ENCODE measurements around the gene SNX14. TPM values are rescaled to one million over a fixed set of nuclear protein-coding genes. Genes with fewer than 3 reads are reported as not detected.
A peak's percentile ranks its signal among the peaks of the same experiment; 100 is the strongest.
"Not testable (repeated sequence)": the region's sequence is repeated elsewhere in the genome, so short reads cannot be mapped to it uniquely, and the experiment has no call there.

Gene SNX14
- total and polyA plus RNA-seq, 10 donors, result 63.8 to 170 (median 88.9) TPM

GRCh38 chr6:85574932-85575598 is 18.6 kb downstream of the SNX14 start:
- H3K27ac ChIP-seq, result no peak overlapping the region
- intact Hi-C loops (cut with DNase I; ENCODE audit: low total_unique reads), result no loop called here
- no peak for DNase-seq
- H3K27me3 ChIP-seq (replicated peaks in 1 of 7), result no peaks in the 10 kb centered on the region
- H3K4me3 ChIP-seq, result no peak overlapping the region
- H3K4me1 ChIP-seq, result peaks cover 0 to 54% (median 14%) of the 10 kb centered on the region in 6 donors
- H3K9me3 ChIP-seq, result no peaks in the 10 kb centered on the region
- TF ChIP-seq POLR2AphosphoS5 (IDR thresholded peaks at IDR 0.05), result no peak
- TF ChIP-seq POLR2A (IDR thresholded peaks at IDR 0.05), result no peak
- no peak for TF ChIP-seq CTCF (IDR thresholded peaks at IDR 0.05 in 8 of 11, conservative IDR thresholded peaks at IDR 0.05 in 3 of 11)
- peaks cover 0 to 52% (median 19%) of the 10 kb centered on the region in 6 donors for H3K36me3 ChIP-seq

- intact Hi-C loops (cut with DNase I; ENCODE audit: low total_unique reads), result no loop called here
- Histone ChIP-seq H3K27ac (no peak overlapping the region), H3K27me3 (replicated peaks in 1 of 7) (no peaks in the 10 kb centered on the region), H3K36me3 (peaks cover 0 to 89% (median 26%) of the 10 kb centered on the region in 6 donors), H3K4me1 (peaks cover 0 to 11% (median 0%) of the 10 kb centered on the region in 6 donors), H3K9me3 (no peaks in the 10 kb centered on the region), H3K4me3 (no peak overlapping the region)
- no peak for TF ChIP-seq POLR2A (IDR thresholded peaks at IDR 0.05)
- TF ChIP-seq POLR2AphosphoS5 (IDR thresholded peaks at IDR 0.05), result no peak
- no peak for TF ChIP-seq CTCF (IDR thresholded peaks at IDR 0.05 in 8 of 11, conservative IDR thresholded peaks at IDR 0.05 in 3 of 11)
- no peak for DNase-seq
These were observed 24.3 kb downstream of the SNX14 start for GRCh38 chr6:85569323-85569722.

GRCh38 chr6:85568411-85568810 is 25.2 kb downstream of the SNX14 start:
- TF ChIP-seq POLR2AphosphoS5 (IDR thresholded peaks at IDR 0.05) (no peak), POLR2A (IDR thresholded peaks at IDR 0.05) (no peak), CTCF (IDR thresholded peaks at IDR 0.05 in 8 of 11, conservative IDR thresholded peaks at IDR 0.05 in 3 of 11) (no peak)
- DNase-seq, result no peak
- intact Hi-C loops (cut with DNase I; ENCODE audit: low total_unique reads), result no loop called here
- H3K27me3 ChIP-seq (replicated peaks in 1 of 7), result no peaks in the 10 kb centered on the region
- no peaks in the 10 kb centered on the region for H3K9me3 ChIP-seq
- peaks cover 0 to 96% (median 29%) of the 10 kb centered on the region in 6 donors for H3K36me3 ChIP-seq
- no peak overlapping the region for H3K4me3 ChIP-seq
- peaks cover 0 to 11% (median 0%) of the 10 kb centered on the region in 6 donors for H3K4me1 ChIP-seq
- 79 to 93% (median 88%) methylated on average over 6 of the region's 6 CpGs for WGBS, 5 donors
- no peak overlapping the region for H3K27ac ChIP-seq

- no peak overlapping the region for H3K4me3 ChIP-seq
- WGBS, 5 donors, result 21 to 32% (median 25%) methylated on average over 1 of the region's 1 CpG
- peaks cover 0 to 11% (median 0%) of the 10 kb centered on the region in 6 donors for H3K4me1 ChIP-seq
- intact Hi-C loops (cut with DNase I; ENCODE audit: low total_unique reads), result no loop called here
- H3K27ac ChIP-seq, result peak overlapping the region in 1 of 8 donors; percentile 28
- TF ChIP-seq CTCF (IDR thresholded peaks at IDR 0.05 in 8 of 11, conservative IDR thresholded peaks at IDR 0.05 in 3 of 11), result no peak
- TF ChIP-seq POLR2AphosphoS5 (IDR thresholded peaks at IDR 0.05), result no peak
- no peak for TF ChIP-seq POLR2A (IDR thresholded peaks at IDR 0.05)
- peaks cover 0 to 96% (median 28%) of the 10 kb centered on the region in 6 donors for H3K36me3 ChIP-seq
- no peaks in the 10 kb centered on the region for H3K9me3 ChIP-seq
- DNase-seq, result no peak
- H3K27me3 ChIP-seq (replicated peaks in 1 of 7), result no peaks in the 10 kb centered on the region
These were observed 27.9 kb downstream of the SNX14 start for GRCh38 chr6:85565736-85566135.

- H3K27ac ChIP-seq; intact Hi-C loops (cut with DNase I; ENCODE audit: low total_unique reads): not testable (repeated sequence)
- 98 to 100% (median 99%) methylated on average over 1 to 2 of the region's 2 CpGs for WGBS, 5 donors
These were observed 29.4 kb downstream of the SNX14 start for GRCh38 chr6:85564223-85564622.

More at GRCh38 chr6:85564223-85564622, 29.4 kb downstream of the SNX14 start:
- H3K9me3 ChIP-seq; H3K27me3 ChIP-seq (replicated peaks in 1 of 7); DNase-seq; H3K4me3 ChIP-seq: not testable (repeated sequence)
- peaks cover 0 to 11% (median 0%) of the 10 kb centered on the region in 6 donors for H3K4me1 ChIP-seq
- H3K36me3 ChIP-seq, result peaks cover 0 to 94% (median 31%) of the 10 kb centered on the region in 6 donors
